ENCODE results near the gene TIGD7. TPM values are rescaled to one million over a fixed set of nuclear protein-coding genes. Genes with fewer than 3 reads are reported as not detected.

The TIGD7 gene
- total RNA-seq, 1 donor from 2014 or later = 1.6 TPM

DNA sequence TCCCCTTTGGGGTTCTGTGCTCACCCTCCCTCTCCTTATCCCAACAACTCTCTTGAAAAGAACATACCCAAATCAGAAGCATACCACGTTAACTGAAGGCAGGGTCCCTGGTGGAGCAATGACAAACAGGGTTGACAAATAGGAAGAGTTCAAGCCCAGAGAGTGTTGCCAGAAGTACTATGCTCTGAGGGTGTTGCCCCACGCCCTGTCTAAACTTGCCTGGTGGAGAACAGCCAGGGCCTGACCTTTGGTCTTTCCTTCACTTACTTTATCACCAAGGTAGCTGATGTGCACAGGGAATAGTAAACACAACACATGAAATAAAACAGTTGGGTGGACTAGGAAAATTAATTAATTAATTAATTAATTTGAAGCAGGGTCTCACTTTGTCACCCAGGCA is 23.4 kb upstream of the TIGD7 start:
- no peak for TF ChIP-seq CTCF (IDR thresholded peaks at IDR 0.05)
- H3K27me3 ChIP-seq = no peaks in the 10 kb centered on the region
- H3K4me3 ChIP-seq = no peak overlapping the region
- no peaks in the 10 kb centered on the region for H3K4me1 ChIP-seq
- no peaks in the 10 kb centered on the region for H3K36me3 ChIP-seq
- intact Hi-C loops (cut with DNase I) = no loop called here
- peaks cover 6 to 27% of the 10 kb centered on the region in 2 donors for H3K9me3 ChIP-seq
- H3K27ac ChIP-seq = no peak overlapping the region
- DNase-seq (ENCODE audit: low spot score in 2 of 2) = no peak

DNA sequence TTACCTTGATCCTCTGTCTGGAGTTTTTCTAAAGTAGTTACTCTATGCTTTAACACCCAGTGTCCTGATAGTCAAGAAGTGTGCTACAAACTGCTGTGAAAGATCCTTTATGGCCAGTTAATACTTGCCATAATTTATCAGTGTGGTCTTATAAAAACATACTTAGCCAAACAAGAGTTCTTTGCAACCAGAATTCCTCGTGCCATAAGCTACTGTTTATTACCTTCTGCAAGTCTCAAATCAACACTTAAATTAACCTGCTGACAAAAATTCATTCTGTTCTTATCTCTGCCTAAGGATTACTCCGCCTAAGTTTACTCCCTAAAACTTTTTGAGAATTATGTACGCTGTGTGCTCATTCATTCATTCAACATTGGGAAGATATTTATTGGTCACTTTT is 22.9 kb upstream of the TIGD7 start:
- intact Hi-C loops (cut with DNase I) = no loop called here

GRCh38 chr16:3327514-3327913 is 22.3 kb upstream of the TIGD7 start:
- Histone ChIP-seq H3K9me3 (peaks cover 18 to 36% of the 10 kb centered on the region in 2 donors), H3K4me3 (no peak overlapping the region), H3K4me1 (no peaks in the 10 kb centered on the region), H3K27ac (no peak overlapping the region), H3K27me3 (no peaks in the 10 kb centered on the region), H3K36me3 (no peaks in the 10 kb centered on the region)
- no peak for DNase-seq (ENCODE audit: low spot score in 2 of 2)
- no peak for TF ChIP-seq CTCF (IDR thresholded peaks at IDR 0.05)
- intact Hi-C loops (cut with DNase I) = no loop called here

More for the DNA sequence above, 22.9 kb upstream of the TIGD7 start:
- Histone ChIP-seq H3K4me1 (no peaks in the 10 kb centered on the region), H3K9me3 (peaks cover 12 to 30% of the 10 kb centered on the region in 2 donors), H3K27me3 (no peaks in the 10 kb centered on the region), H3K4me3 (no peak overlapping the region), H3K27ac (no peak overlapping the region), H3K36me3 (no peaks in the 10 kb centered on the region)
- TF ChIP-seq CTCF (IDR thresholded peaks at IDR 0.05) = no peak
- no peak for DNase-seq (ENCODE audit: low spot score in 2 of 2)

DNA sequence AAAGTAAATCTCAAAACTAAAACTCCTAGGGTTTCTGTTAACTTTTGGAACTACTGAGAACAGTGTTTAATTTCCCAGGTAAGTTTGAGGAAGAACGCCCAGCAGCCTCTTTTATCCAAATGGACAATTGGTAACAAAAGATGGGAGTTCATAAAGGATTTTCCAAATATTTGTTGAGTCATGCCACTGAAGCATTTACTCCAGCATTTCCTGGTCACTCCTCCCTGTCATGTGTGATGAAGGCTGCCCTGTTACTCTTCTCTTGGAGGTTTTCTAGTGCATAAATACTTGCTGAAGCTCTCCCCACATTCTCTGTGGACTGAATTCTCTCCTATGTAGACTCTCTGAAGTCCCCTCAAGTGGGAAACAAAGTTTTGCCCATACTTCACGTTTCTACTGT is 16.6 kb upstream of the TIGD7 start:
- TF ChIP-seq CTCF (IDR thresholded peaks at IDR 0.05) = no peak
- peaks cover 71 to 84% of the 10 kb centered on the region in 2 donors for H3K9me3 ChIP-seq
- DNase-seq (ENCODE audit: low spot score in 2 of 2) = no peak
- intact Hi-C loops (cut with DNase I) = no loop called here
- H3K27me3 ChIP-seq = no peaks in the 10 kb centered on the region
- H3K27ac ChIP-seq = no peak overlapping the region
- peaks cover 12 to 28% of the 10 kb centered on the region in 2 donors for H3K36me3 ChIP-seq
- H3K4me3 ChIP-seq = no peak overlapping the region
- H3K4me1 ChIP-seq = no peaks in the 10 kb centered on the region

DNA sequence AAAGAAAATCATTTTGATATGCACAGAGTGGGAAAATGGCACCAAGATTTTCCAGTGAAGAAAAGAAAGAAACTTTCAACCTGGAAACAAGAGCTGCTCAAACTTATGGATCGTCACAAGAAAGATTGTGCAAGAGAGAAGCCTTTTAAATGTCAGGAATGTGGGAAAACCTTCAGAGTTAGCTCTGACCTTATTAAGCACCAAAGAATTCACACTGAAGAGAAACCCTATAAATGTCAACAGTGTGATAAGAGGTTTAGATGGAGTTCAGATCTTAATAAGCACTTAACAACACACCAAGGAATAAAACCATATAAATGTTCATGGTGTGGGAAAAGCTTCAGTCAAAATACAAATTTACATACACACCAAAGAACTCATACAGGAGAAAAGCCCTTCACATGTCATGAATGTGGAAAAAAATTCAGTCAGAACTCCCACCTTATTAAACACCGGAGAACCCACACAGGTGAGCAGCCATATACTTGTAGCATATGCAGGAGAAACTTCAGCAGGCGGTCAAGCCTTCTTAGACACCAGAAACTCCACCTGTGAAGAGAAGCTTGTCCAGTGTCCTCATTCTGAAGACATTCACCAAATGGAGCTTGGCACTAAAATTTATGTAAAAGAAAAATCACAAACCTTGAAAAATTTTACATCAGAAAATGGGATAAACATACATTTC is 12.2 kb upstream of the TIGD7 start:
- Histone ChIP-seq H3K4me1 (no peaks in the 10 kb centered on the region), H3K27ac (no peak overlapping the region), H3K36me3 (peaks cover 39 to 71% of the 10 kb centered on the region in 2 donors), H3K4me3 (no peak overlapping the region), H3K9me3 (peaks cover 93 to 100% of the 10 kb centered on the region in 2 donors), H3K27me3 (no peaks in the 10 kb centered on the region)
- TF ChIP-seq CTCF (IDR thresholded peaks at IDR 0.05) = no peak
- intact Hi-C loops (cut with DNase I) = no loop called here
- DNase-seq (ENCODE audit: low spot score in 2 of 2) = no peak
